Lower leg skin (tissue), 3 donors: Measurements from ENCODE around the gene EPN1.

ENCODE experiments used
- CTCF ChIP-seq, 3 donors: fragments of 450-650 bp; IDR thresholded peaks; one replicate each; pipeline ENCODE4 v1.5.1; 2016; ENCODE audit warnings: antibody characterized with exemption in 3 of 3, mild to moderate bottlenecking in 3 of 3, moderate library complexity in 2 of 3
- POLR2A ChIP-seq, 2 donors: fragments of 450-650 bp; IDR thresholded peaks; one replicate each; pipeline ENCODE4 v1.6.1; 2016 to 2017; ENCODE audit warnings: antibody characterized with exemption in 2 of 2, mild to moderate bottlenecking in 1 of 2, moderate library complexity in 1 of 2

- TF ChIP-seq CTCF (IDR thresholded peaks at IDR 0.05) (no peak), POLR2A (IDR thresholded peaks at IDR 0.05) (no peak)
Measured at GRCh38 chr19:55674841-55675660, at the start of gene EPN1.
